Neuronal stem cell (in vitro differentiated cells): ENCODE measurements around the gene MYO15B.
A peak's percentile ranks its signal among the peaks of the same experiment; 100 is the strongest.

ENCODE experiments used
- DNase-seq: peaks from one replicate; pipeline ENCODE4 v3.0.0-alpha.2; 2013; ENCODE audit warnings: low spot score
- H2AFZ ChIP-seq: one replicate; pipeline ENCODE4 v1.6.1; 2013; ENCODE audit warnings: mild to moderate bottlenecking, low read length, inconsistent platforms
- H2AK5ac ChIP-seq: 2 replicates; pipeline ENCODE4 v1.6.1; 2013; ENCODE audit warnings: low read depth, mild to moderate bottlenecking, inconsistent platforms, low read length, moderate library complexity, mixed read lengths
- H2BK120ac ChIP-seq: 2 replicates; pipeline ENCODE4 v1.6.1; 2013; ENCODE audit warnings: low read depth, mild to moderate bottlenecking, inconsistent platforms, low read length, moderate library complexity, mixed read lengths
- H2BK12ac ChIP-seq: one replicate; pipeline ENCODE4 v1.6.1; 2013; ENCODE audit warnings: low read length, inconsistent platforms
- H2BK15ac ChIP-seq: 2 replicates; pipeline ENCODE4 v1.6.1; 2013; ENCODE audit warnings: mild to moderate bottlenecking, low read length, inconsistent platforms, mixed read lengths
- H2BK5ac ChIP-seq: one replicate; pipeline ENCODE4 v1.6.1; 2013; ENCODE audit warnings: inconsistent platforms, mild to moderate bottlenecking, low read length, moderate library complexity
- H3K14ac ChIP-seq: one replicate; pipeline ENCODE4 v1.6.1; 2013; ENCODE audit warnings: low read length, inconsistent platforms
- H3K18ac ChIP-seq: 2 replicates; pipeline ENCODE4 v1.6.1; 2013; ENCODE audit warnings: low read length, inconsistent platforms
- H3K23ac ChIP-seq: 2 replicates; pipeline ENCODE4 v1.6.1; 2013; ENCODE audit warnings: low read depth, mild to moderate bottlenecking, mixed read lengths, low read length, inconsistent platforms; ENCODE audit not compliant: poor library complexity
- H3K27ac ChIP-seq: replicated peaks from 3 replicates; pipeline ENCODE4 v1.5.1; 2013; ENCODE audit warnings: low read length, inconsistent platforms
- H3K27me3 ChIP-seq, 3 experiments: 2 replicates each; pipeline ENCODE4 v1.6.1; 2013; ENCODE audit warnings: low read length in 3 of 3, mild to moderate bottlenecking in 2 of 3, inconsistent platforms in 1 of 3, low read depth in 1 of 3, mixed read lengths in 1 of 3, moderate library complexity in 1 of 3; ENCODE audit not compliant: control insufficient read depth in 3 of 3, insufficient read depth in 3 of 3
- H3K36me3 ChIP-seq, 2 donors: replicated peaks in 1 of 2; 2 replicates each; pipeline ENCODE4 v1.6.1; 2013; ENCODE audit warnings: low read length in 2 of 2; ENCODE audit not compliant: control insufficient read depth in 2 of 2, insufficient read depth in 2 of 2
- H3K4ac ChIP-seq: 2 replicates; pipeline ENCODE4 v1.6.1; 2013; ENCODE audit warnings: inconsistent platforms, mild to moderate bottlenecking, low read length, moderate library complexity
- H3K4me1 ChIP-seq, 2 donors: 1 replicate in 1 of 2; 2 replicates in 1 of 2; pipeline ENCODE4 v1.6.1; 2013; ENCODE audit warnings: low read length in 2 of 2, low read depth in 1 of 2; ENCODE audit not compliant: control insufficient read depth in 2 of 2, insufficient read depth in 1 of 2
- H3K4me2 ChIP-seq: one replicate; pipeline ENCODE4 v1.6.1; 2013; ENCODE audit warnings: mild to moderate bottlenecking, low read length, inconsistent platforms; ENCODE audit not compliant: insufficient read depth, poor library complexity, severe bottlenecking
- H3K4me3 ChIP-seq, 2 donors: 2 replicates each; pipeline ENCODE4 v1.5.1; 2013; ENCODE audit warnings: low read length in 2 of 2, mild to moderate bottlenecking in 2 of 2, inconsistent platforms in 1 of 2, moderate library complexity in 1 of 2
- H3K79me1 ChIP-seq: one replicate; pipeline ENCODE4 v1.6.1; 2013; ENCODE audit warnings: low read depth, mild to moderate bottlenecking, inconsistent platforms, low read length, moderate library complexity
- H3K9ac ChIP-seq: one replicate; pipeline ENCODE4 v1.6.1; 2013; ENCODE audit warnings: mild to moderate bottlenecking, low read depth, low read length, inconsistent platforms; ENCODE audit not compliant: poor library complexity
- H3K9me3 ChIP-seq, 2 donors: replicated peaks in 1 of 2; 2 replicates each; pipeline versions ENCODE3 to v1.6.1; 2013; ENCODE audit warnings: low read length in 2 of 2, mild to moderate bottlenecking in 2 of 2, inconsistent platforms in 1 of 2, low read depth in 1 of 2, mixed read lengths in 1 of 2, moderate library complexity in 1 of 2; ENCODE audit not compliant: control insufficient read depth in 2 of 2, insufficient read depth in 1 of 2
- H4K8ac ChIP-seq: one replicate; pipeline ENCODE4 v1.6.1; 2013; ENCODE audit warnings: low read depth, mild to moderate bottlenecking, inconsistent platforms, low read length, moderate library complexity
- H4K91ac ChIP-seq: one replicate; pipeline ENCODE4 v1.6.1; 2013; ENCODE audit warnings: low read length, low read depth, mild to moderate bottlenecking, inconsistent platforms; ENCODE audit not compliant: poor library complexity
- WGBS, 2 donors: extraction: QIAGEN DNeasy Blood & Tissue Kit; methylation state at CpG; one replicate each; pipeline ENCODE4 v1.1.7; 2013; ENCODE audit warnings: missing lambda C conversion rate in 2 of 2, mixed read lengths in 1 of 2; ENCODE audit not compliant: insufficient read length in 2 of 2, insufficient replicate concordance in 1 of 2; ENCODE audit errors: extremely low coverage in 2 of 2; 5-methylcytosine and 5-hydroxymethylcytosine counted together

Gene MYO15B

GRCh38 chr17:75559958-75560533 lies 27.6 kb upstream of the MYO15B start:
- Histone ChIP-seq H4K8ac (peak overlapping the region; percentile 17), H4K91ac (no peak overlapping the region), H3K9me3 (no peaks in the 10 kb centered on the region), H2BK12ac (no peak overlapping the region), H3K9ac (no peak overlapping the region), H3K27ac (no peak overlapping the region), H3K18ac (peak overlapping the region; percentile 64), H3K4me3 (no peak overlapping the region), H3K79me1 (peaks cover 5% of the 10 kb centered on the region), H2BK5ac (no peak overlapping the region), H2AFZ (no peak overlapping the region), H3K36me3 (peaks cover 0 to 5% of the 10 kb centered on the region in 2 donors), H3K4ac (no peak overlapping the region), H3K4me2 (no peak overlapping the region), H2AK5ac (no peak overlapping the region), H3K14ac (no peak overlapping the region), H2BK120ac (no peak overlapping the region), H3K23ac (peak overlapping the region; percentile 73), H3K4me1 (peaks cover 2 to 7% of the 10 kb centered on the region in 2 donors), H2BK15ac (no peak overlapping the region), H3K27me3 (peaks cover 0 to 18% (median 0%) of the 10 kb centered on the region in 3 experiments)
- no peak for DNase-seq
- no CpG with 5 or more reads among the region's 9 CpGs for WGBS, 2 donors

DNA sequence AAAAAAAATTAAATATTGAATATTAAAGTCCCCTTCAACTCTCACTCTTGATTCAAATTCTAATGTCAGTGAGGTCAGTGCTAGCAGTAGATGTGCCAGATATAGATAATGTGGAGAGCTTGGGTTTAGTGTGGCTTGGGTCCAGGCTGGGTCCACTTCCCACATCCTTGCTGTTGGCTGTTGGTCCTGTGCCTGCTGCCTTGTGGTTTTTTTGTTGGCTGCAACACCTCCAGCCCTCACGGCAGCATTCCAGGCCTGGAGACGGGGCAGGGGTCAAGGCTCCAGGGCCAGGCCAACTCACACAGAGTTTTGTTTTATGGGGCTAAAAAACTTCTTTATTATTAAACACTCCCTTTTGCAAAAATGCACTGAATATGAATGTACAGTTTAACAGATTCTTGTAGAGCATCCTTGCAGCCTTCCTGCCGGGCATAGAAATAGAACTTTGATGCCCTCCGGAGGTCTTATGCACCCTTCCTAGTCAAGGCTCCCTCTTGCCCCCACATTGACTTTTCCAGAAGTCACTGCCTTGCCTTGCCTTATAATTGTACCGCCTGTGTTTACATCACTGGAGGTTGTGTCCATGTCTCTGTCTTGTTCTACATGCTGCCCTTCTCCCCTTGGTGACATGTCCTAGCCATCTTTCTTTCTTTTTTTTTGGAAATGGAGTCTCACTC lies 25.5 kb upstream of the MYO15B start:
- H3K36me3 ChIP-seq, result peaks cover 0 to 5% of the 10 kb centered on the region in 2 donors
- peaks cover 0 to 24% (median 0%) of the 10 kb centered on the region in 3 experiments for H3K27me3 ChIP-seq
- no peak overlapping the region for H2BK12ac ChIP-seq
- no peak overlapping the region for H4K91ac ChIP-seq
- H3K27ac ChIP-seq, result no peak overlapping the region
- no peak overlapping the region for H2BK15ac ChIP-seq
- no peak for DNase-seq
- H4K8ac ChIP-seq, result no peak overlapping the region
- H2AFZ ChIP-seq, result no peak overlapping the region
- H2BK5ac ChIP-seq, result no peak overlapping the region
- H3K14ac ChIP-seq, result peak overlapping the region; percentile 17
- no peak overlapping the region for H3K4ac ChIP-seq
- H2BK120ac ChIP-seq, result no peak overlapping the region
- H3K4me3 ChIP-seq, result no peak overlapping the region
- H3K9ac ChIP-seq, result no peak overlapping the region
- no CpG with 5 or more reads among the region's 5 CpGs for WGBS, 2 donors
- no peak overlapping the region for H3K4me2 ChIP-seq
- H3K18ac ChIP-seq, result no peak overlapping the region
- H3K79me1 ChIP-seq, result peaks cover 8% of the 10 kb centered on the region
- H3K9me3 ChIP-seq, result no peaks in the 10 kb centered on the region
- peaks cover 2 to 6% of the 10 kb centered on the region in 2 donors for H3K4me1 ChIP-seq
- no peak overlapping the region for H3K23ac ChIP-seq
- H2AK5ac ChIP-seq, result no peak overlapping the region

- Histone ChIP-seq H2BK15ac (no peak overlapping the region), H2BK5ac (no peak overlapping the region), H3K4ac (no peak overlapping the region), H3K27ac (no peak overlapping the region), H2BK120ac (no peak overlapping the region), H3K18ac (no peak overlapping the region), H4K8ac (no peak overlapping the region), H4K91ac (no peak overlapping the region), H2AFZ (no peak overlapping the region), H3K4me3 (no peak overlapping the region), H3K9ac (no peak overlapping the region), H3K14ac (peak overlapping the region; percentile 56), H3K9me3 (no peaks in the 10 kb centered on the region), H3K79me1 (peaks cover 6% of the 10 kb centered on the region), H3K4me2 (no peak overlapping the region), H2BK12ac (no peak overlapping the region), H3K36me3 (peaks cover 0 to 5% of the 10 kb centered on the region in 2 donors), H2AK5ac (no peak overlapping the region), H3K4me1 (no peaks in the 10 kb centered on the region), H3K23ac (no peak overlapping the region), H3K27me3 (peaks cover 0 to 28% (median 0%) of the 10 kb centered on the region in 3 experiments)
- no CpG with 5 or more reads among the region's 28 CpGs for WGBS, 2 donors
- DNase-seq, result no peak
These were observed 24.4 kb upstream of the MYO15B start for GRCh38 chr17:75563063-75563758.

DNA sequence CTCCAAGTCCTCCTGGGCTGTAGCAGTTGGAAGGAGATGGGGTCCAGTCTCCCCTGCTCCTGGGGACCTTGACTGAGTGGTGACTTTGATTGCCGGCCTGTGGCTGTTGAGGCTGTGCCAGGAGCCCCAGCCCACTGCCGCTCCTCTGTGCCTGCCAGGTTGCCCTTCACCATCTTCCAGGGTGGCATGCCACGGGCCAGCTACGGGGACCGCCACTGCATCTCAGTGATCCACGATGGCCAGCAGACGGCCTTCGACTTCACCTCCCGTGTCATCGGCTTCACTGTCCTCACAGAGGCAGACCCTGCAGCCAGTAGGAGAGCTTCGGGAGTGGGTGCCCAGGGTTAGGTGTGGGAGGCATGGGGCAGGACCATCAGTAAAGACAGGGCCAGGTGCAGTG lies 23.4 kb upstream of the MYO15B start:
- H3K4me3 ChIP-seq, result no peak overlapping the region
- H3K4me1 ChIP-seq, result no peaks in the 10 kb centered on the region
- H3K9ac ChIP-seq, result no peak overlapping the region
- no peak for DNase-seq
- H3K79me1 ChIP-seq, result peaks cover 3% of the 10 kb centered on the region
- no peak overlapping the region for H3K4ac ChIP-seq
- no peak overlapping the region for H2BK15ac ChIP-seq
- no peak overlapping the region for H3K27ac ChIP-seq
- no peak overlapping the region for H3K14ac ChIP-seq
- no peak overlapping the region for H2BK12ac ChIP-seq
- no peak overlapping the region for H2AFZ ChIP-seq
- no peaks in the 10 kb centered on the region for H3K9me3 ChIP-seq
- H3K27me3 ChIP-seq, result peaks cover 0 to 28% (median 0%) of the 10 kb centered on the region in 3 experiments
- H3K23ac ChIP-seq, result no peak overlapping the region
- H3K18ac ChIP-seq, result no peak overlapping the region
- H2AK5ac ChIP-seq, result no peak overlapping the region
- no peak overlapping the region for H2BK5ac ChIP-seq
- no CpG with 5 or more reads among the region's 11 CpGs for WGBS, 2 donors
- H4K8ac ChIP-seq, result no peak overlapping the region
- H4K91ac ChIP-seq, result no peak overlapping the region
- H3K36me3 ChIP-seq, result peaks cover 0 to 8% of the 10 kb centered on the region in 2 donors
- H3K4me2 ChIP-seq, result no peak overlapping the region
- no peak overlapping the region for H2BK120ac ChIP-seq
